Vagina (tissue), 2 donors: ENCODE measurements around the gene PON3. TPM values are rescaled to one million over a fixed set of nuclear protein-coding genes. Genes with fewer than 3 reads are reported as not detected.

ENCODE experiments used
- DNase-seq, 2 donors: peaks; one replicate each; pipeline ENCODE4 v3.0.0-alpha.2; 2017; ENCODE audit errors: extremely low spot score in 2 of 2
- H3K27ac ChIP-seq: fragments of 200-600 bp; sonication (generic); one replicate; pipeline ENCODE4 v1.5.1; 2019
- H3K27me3 ChIP-seq: fragments of 200-600 bp; sonication (generic); one replicate; pipeline ENCODE4 v1.5.1; 2019
- H3K36me3 ChIP-seq, 2 donors: fragments of 200-600 bp; sonication (generic); one replicate each; pipeline ENCODE4 v1.5.1; 2017 to 2019
- H3K4me1 ChIP-seq: fragments of 200-600 bp; sonication (generic); one replicate; pipeline ENCODE4 v1.5.1; 2019
- H3K4me3 ChIP-seq, 2 donors: fragments of 200-600 bp; sonication (generic); 1 replicate in 1 of 2; 2 replicates in 1 of 2; pipeline ENCODE4 v1.5.1; 2016 to 2019
- H3K9me3 ChIP-seq: fragments of 200-600 bp; sonication (generic); one replicate; pipeline ENCODE4 v1.5.1; 2019
- POLR2A ChIP-seq, 2 donors: fragments of 450-650 bp; IDR thresholded peaks; one replicate each; pipeline ENCODE4 v1.6.1; 2017; ENCODE audit warnings: antibody characterized with exemption in 2 of 2, mild to moderate bottlenecking in 2 of 2, moderate library complexity in 2 of 2
- POLR2AphosphoS5 ChIP-seq, 2 donors: sonication (generic); formaldehyde crosslinking; IDR thresholded peaks; one replicate each; pipeline ENCODE4 v1.9.0; 2017; ENCODE audit warnings: antibody characterized with exemption in 2 of 2, mild to moderate bottlenecking in 2 of 2, low read depth in 1 of 2; ENCODE audit not compliant: insufficient read depth in 1 of 2
- intact Hi-C: fragments of 100-400 bp; cut with DNase I; formaldehyde crosslinking; loops from one replicate; pipeline ENCODE4 v1.15.1; 2023
- total RNA-seq: library from RNA; depleted of rRNA; stranded (reverse); fragments of >200 nt; gene quantifications from one replicate; pipeline ENCODE4 v1.2.3, GENCODE V29; 2016
- TF ChIP-seq, protein P1 (sequence below), 3 experiments: fragments of 450-650 bp in 2 of 3; fragments of 200-600 bp in 1 of 3; sonication (generic) in 1 of 3; IDR thresholded peaks; one replicate each; pipeline ENCODE4 v1.5.1; 2017 to 2019; ENCODE audit warnings: antibody characterized with exemption in 3 of 3, mild to moderate bottlenecking in 2 of 3, moderate library complexity in 2 of 3

The PON3 gene
- total RNA-seq, 1 donor from 2014 or later, result 3.9 TPM

DNA sequence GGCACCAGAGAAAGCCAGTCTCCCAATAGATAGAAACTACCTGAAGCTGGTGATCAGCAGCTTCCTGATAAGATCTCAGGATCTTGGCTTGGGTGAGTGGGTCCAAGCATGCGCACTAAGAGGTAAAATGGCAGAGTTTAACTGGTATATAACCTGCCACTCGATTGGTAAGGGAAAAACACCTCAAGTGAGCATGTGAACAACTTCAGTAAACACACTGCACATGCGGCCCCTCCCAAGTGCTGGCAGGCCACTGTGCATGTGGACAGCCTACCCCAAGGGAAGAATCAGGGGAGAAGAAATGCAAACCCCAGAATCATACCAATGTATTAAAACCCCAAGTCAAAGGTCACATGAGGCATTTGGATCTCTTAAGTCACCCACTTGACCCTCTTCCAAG, 54.1 kb downstream of the PON3 start:
- Histone ChIP-seq H3K9me3 (no peaks in the 10 kb centered on the region), H3K36me3 (no peaks in the 10 kb centered on the region), H3K4me1 (no peaks in the 10 kb centered on the region), H3K27ac (no peak overlapping the region), H3K4me3 (no peak overlapping the region), H3K27me3 (no peaks in the 10 kb centered on the region)
- intact Hi-C loops, result no loop called here
- DNase-seq, result no peak
- TF ChIP-seq POLR2A (IDR thresholded peaks at IDR 0.05) (no peak), POLR2AphosphoS5 (IDR thresholded peaks at IDR 0.05; ENCODE audit: insufficient read depth in 1 of 2, low read depth in 1 of 2) (no peak)
- TF ChIP-seq, protein P1, sequence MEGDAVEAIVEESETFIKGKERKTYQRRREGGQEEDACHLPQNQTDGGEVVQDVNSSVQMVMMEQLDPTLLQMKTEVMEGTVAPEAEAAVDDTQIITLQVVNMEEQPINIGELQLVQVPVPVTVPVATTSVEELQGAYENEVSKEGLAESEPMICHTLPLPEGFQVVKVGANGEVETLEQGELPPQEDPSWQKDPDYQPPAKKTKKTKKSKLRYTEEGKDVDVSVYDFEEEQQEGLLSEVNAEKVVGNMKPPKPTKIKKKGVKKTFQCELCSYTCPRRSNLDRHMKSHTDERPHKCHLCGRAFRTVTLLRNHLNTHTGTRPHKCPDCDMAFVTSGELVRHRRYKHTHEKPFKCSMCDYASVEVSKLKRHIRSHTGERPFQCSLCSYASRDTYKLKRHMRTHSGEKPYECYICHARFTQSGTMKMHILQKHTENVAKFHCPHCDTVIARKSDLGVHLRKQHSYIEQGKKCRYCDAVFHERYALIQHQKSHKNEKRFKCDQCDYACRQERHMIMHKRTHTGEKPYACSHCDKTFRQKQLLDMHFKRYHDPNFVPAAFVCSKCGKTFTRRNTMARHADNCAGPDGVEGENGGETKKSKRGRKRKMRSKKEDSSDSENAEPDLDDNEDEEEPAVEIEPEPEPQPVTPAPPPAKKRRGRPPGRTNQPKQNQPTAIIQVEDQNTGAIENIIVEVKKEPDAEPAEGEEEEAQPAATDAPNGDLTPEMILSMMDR (IDR thresholded peaks at IDR 0.05), result no peak

GRCh38 chr7:95340491-95340890, 55.7 kb downstream of the PON3 start:
- H3K27ac ChIP-seq, result no peak overlapping the region
- no peaks in the 10 kb centered on the region for H3K36me3 ChIP-seq
- no peak for DNase-seq
- no peaks in the 10 kb centered on the region for H3K4me1 ChIP-seq
- TF ChIP-seq, protein P1 (IDR thresholded peaks at IDR 0.05), result no peak
- no peak for TF ChIP-seq POLR2AphosphoS5 (IDR thresholded peaks at IDR 0.05; ENCODE audit: insufficient read depth in 1 of 2, low read depth in 1 of 2)
- no peak for TF ChIP-seq POLR2A (IDR thresholded peaks at IDR 0.05)
- no peaks in the 10 kb centered on the region for H3K9me3 ChIP-seq
- intact Hi-C loops, result no loop called here
- H3K4me3 ChIP-seq, result no peak overlapping the region
- no peaks in the 10 kb centered on the region for H3K27me3 ChIP-seq

DNA sequence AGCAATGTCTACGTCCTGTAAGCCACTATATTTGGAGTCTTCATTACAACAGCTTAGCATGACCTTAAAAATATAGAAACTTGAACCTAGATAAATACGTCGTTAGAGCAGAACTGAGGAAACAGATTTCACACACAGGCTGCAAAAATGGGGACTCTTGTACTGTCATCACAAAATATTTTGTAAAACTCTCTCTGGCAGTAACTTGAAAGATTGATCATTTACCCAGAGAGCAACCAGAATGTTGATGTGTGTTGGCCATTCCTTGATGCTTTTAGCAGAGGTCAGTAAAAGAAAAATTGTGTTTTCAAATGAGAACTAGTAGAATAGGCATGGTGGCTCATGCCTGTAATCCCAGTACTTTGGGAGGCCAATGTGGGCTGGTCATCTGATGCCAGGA, 57.3 kb downstream of the PON3 start:
- no peaks in the 10 kb centered on the region for H3K27me3 ChIP-seq
- H3K4me3 ChIP-seq, result no peak overlapping the region
- H3K9me3 ChIP-seq, result no peaks in the 10 kb centered on the region
- no peak for DNase-seq
- no peak for TF ChIP-seq POLR2A (IDR thresholded peaks at IDR 0.05)
- no peak for TF ChIP-seq POLR2AphosphoS5 (IDR thresholded peaks at IDR 0.05; ENCODE audit: insufficient read depth in 1 of 2, low read depth in 1 of 2)
- TF ChIP-seq, protein P1 (IDR thresholded peaks at IDR 0.05), result no peak
- no peaks in the 10 kb centered on the region for H3K4me1 ChIP-seq
- intact Hi-C loops, result no loop called here
- no peaks in the 10 kb centered on the region for H3K36me3 ChIP-seq
- no peak overlapping the region for H3K27ac ChIP-seq

GRCh38 chr7:95335093-95335492, 61.1 kb downstream of the PON3 start:
- intact Hi-C loops, result no loop called here
- no peaks in the 10 kb centered on the region for H3K27me3 ChIP-seq
- no peaks in the 10 kb centered on the region for H3K9me3 ChIP-seq

GRCh38 chr7:95334447-95334846, 61.7 kb downstream of the PON3 start:
- TF ChIP-seq POLR2AphosphoS5 (IDR thresholded peaks at IDR 0.05; ENCODE audit: insufficient read depth in 1 of 2, low read depth in 1 of 2) (no peak), POLR2A (IDR thresholded peaks at IDR 0.05) (no peak)
- TF ChIP-seq, protein P1 (IDR thresholded peaks at IDR 0.05), result no peak
- no peaks in the 10 kb centered on the region for H3K27me3 ChIP-seq
- H3K4me1 ChIP-seq, result no peaks in the 10 kb centered on the region
- H3K9me3 ChIP-seq, result no peaks in the 10 kb centered on the region
- no peaks in the 10 kb centered on the region for H3K36me3 ChIP-seq
- DNase-seq, result no peak
- H3K27ac ChIP-seq, result no peak overlapping the region
- intact Hi-C loops, result no loop called here
- no peak overlapping the region for H3K4me3 ChIP-seq

More at GRCh38 chr7:95335093-95335492, 61.1 kb downstream of the PON3 start:
- Histone ChIP-seq H3K27ac (no peak overlapping the region), H3K4me1 (no peaks in the 10 kb centered on the region), H3K36me3 (no peaks in the 10 kb centered on the region), H3K4me3 (no peak overlapping the region)
- DNase-seq, result no peak
- TF ChIP-seq POLR2AphosphoS5 (IDR thresholded peaks at IDR 0.05; ENCODE audit: insufficient read depth in 1 of 2, low read depth in 1 of 2), result no peak
- no peak for TF ChIP-seq POLR2A (IDR thresholded peaks at IDR 0.05)
- TF ChIP-seq, protein P1 (IDR thresholded peaks at IDR 0.05), result no peak
